LoVo (cell line): ENCODE data around the gene VASN.
"Not testable (repeated sequence)": the region's sequence is repeated elsewhere in the genome, so short reads cannot be mapped to it uniquely, and the experiment has no call there.

Source experiments
- DNase-seq: peaks from one replicate; pipeline ENCODE4 v3.0.0-alpha.2; 2016; ENCODE audit warnings: low spot score

Gene VASN

DNA sequence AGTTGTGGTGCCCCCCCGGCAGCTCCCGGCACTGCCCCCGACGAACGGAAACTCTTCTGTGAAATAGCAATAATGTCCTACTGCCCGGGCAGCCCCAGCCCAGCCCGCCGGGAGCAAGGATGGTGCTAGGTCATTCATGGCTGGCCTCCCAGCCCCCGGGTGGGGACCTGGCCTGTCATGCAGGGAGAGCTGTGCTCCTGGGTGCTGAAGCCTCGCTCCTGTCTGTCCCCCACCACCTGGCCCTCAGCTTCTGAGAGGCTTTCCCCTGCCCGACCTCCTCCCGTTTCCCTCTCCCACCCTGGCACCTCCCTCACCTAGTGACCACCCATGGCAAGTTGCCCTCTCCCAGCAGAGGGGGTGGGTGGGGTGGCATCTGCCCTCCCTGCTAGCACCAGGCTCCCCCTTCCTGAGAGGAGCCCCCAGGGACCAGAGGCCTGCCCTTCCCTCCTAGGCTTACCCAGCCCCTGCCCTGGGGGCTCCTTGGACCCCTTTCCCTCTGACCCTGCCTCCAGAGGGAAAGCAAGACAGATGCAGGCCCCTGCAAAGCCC is 34.0 kb upstream of the VASN start:
- no peak for DNase-seq

DNA sequence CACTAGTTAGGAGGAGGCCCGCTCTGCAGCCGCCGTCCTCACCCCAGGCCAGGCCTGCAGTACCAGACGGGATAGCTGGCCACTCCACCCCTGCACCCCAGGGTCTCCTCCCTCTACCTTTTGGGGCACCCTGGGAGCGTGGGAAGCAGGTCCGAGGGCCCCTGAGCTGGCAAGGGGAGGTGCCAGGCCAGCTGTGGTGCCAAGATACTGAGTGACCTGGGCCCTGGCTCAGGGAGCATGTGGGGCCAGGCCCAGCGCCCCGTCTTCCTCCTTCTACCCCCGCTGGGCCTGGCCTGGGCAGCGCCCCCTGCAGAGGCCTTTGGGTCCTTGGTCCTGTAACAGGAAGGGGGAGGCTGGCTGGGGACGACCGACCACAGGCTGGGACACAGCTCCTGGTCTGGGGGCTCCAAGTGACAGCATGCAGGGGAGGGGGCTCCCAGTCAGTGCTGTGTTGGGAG is 33.5 kb upstream of the VASN start:
- DNase-seq, result no peak

DNA sequence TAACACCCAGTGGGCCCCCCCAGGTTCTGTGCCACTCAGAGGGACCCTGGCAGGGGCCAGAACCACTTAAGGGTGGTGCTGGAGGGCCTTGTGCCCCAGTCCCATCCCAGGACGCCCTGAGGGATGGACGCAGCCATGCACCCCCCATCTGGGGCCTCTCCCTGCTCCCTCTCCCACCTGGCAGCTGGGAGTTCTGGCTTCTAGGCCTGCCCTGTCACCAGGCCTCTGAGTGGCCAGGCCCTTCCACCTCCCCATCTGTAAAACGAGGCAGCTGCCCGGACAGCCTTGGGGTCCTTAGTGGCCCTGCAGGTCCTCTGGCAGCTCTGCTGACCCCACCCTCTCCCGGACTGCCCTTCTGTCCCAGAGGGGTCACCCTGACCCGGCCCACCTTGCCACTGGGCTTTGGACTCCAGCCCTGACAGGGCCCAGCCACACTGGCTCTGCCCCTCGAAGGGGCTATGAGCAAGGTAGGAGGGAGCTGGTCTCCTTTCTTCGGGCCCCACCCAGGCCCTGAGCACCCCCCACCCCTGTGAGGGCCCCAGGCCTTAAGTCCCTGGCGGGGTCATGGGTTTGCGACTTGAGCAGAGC is 32.8 kb upstream of the VASN start:
- DNase-seq, result no peak

DNA sequence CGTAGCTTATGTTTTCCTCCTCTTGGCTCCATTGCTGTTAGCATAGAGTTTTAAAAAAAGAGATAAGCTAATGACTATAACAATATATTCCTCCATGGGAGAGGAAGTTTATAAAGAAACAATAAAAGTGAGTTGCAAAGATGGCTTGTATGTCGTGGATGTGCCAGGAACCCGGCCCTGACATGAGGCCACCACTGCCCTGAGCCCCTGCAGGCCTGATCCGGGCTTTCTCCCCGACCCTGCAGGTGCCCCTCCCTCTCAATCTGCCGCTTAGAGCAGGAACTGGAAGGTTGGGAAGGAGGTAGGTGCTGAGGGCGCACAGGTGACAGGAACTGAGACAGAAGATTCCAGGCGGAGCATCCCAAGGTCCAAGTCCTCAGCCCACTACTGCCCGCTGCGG is 32.2 kb upstream of the VASN start:
- DNase-seq, result no peak

DNA sequence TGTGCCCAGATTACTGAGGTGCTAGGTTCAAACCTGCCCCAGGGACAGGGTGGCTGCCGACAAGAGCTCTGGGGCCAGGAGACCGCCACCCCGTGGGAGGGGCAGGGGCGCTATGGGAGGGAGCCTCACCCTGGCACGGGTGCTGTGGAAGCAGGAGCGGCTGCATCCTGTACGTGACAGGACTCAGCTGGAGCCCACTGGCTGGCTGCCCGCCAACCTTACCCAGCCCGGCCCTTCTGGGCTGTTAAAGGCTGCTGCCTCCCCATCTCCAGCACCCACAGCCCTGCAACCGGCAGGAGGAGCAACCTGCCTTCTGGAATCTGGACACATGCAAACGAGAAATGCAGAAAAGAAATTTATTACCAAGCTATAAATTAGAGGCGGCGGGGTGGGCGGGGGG is 31.7 kb upstream of the VASN start:
- no peak for DNase-seq

DNA sequence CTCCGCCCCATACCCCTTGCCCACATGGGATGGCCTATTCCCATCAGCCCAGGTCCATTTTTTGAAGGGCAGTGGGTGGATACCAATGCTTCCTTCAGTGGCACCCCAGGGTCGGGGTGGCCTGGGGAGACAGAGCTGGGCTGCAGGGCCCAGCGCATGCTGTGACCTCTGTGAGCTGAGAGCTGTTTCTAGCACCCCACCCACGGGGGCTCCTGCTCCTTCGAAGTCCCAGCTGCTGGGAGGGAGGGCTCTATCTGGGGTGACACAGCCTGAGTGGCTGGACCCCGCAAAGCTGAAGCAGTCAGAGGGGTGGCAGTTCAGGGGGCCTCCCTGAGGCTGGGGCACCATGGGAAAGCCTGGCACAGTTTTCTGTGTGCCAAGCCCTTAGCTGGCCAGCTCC is 31.2 kb upstream of the VASN start:
- no peak for DNase-seq

DNA sequence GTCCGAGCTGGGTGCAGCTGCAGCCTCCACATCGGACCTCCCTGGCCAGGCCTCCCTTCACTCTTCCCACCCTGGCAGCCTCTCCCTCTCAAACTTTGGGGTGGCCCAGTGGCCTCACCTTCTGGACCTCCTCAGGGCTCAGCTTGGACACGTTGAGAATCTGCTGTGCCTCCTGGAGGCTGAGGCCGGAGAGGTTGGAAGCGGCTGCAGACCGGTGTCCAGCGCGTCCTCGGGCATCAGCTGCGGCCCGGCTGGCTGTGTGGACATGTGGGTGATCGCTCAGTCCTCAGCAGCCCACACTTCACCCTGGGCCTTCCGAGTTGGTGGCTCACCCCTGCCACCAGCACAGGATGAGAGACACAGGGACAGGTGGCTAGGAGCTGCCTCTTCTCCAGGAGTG is 30.4 kb upstream of the VASN start:
- DNase-seq, result no peak

DNA sequence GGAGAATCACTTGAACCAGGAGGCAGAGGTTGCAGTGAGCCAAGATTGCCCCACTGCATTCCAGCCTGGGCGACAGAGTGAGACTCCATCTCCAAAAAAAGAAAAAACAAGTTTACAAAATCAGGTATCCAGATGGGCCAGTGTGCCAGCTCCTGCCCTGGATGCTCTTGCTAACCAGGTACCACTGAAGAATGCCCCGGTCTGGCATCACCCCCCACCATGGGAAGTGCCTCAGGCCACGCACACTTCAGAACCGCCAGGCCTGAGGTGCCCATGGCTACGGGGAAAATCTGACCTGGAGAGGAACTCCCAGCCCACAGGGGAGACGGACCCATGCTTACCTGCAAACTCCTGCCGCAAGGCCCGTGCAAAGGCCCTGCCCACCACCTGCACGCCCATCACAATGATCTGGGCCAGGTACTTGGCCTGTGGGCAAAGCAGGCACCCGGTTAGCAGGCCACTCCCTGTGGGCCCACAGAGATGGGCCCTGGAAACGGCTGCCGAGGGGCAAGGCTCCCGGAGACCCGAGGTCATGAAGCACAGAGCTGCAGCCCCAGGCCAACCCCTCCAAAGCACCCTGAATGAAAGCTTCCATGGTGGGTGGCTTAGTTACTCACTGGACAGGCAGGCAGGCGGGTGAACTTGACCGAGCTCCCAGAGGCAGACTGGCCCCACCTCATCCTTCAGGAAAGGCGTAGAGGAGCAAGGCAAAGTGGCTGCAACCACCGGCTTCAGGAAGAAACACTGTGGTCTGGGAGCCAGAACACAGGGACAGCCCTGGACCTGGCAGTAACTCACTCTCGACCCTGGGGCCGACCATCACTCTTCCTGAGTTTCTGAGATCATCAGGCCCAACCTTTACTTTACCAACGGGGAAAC is 28.5 kb upstream of the VASN start:
- no peak for DNase-seq

DNA sequence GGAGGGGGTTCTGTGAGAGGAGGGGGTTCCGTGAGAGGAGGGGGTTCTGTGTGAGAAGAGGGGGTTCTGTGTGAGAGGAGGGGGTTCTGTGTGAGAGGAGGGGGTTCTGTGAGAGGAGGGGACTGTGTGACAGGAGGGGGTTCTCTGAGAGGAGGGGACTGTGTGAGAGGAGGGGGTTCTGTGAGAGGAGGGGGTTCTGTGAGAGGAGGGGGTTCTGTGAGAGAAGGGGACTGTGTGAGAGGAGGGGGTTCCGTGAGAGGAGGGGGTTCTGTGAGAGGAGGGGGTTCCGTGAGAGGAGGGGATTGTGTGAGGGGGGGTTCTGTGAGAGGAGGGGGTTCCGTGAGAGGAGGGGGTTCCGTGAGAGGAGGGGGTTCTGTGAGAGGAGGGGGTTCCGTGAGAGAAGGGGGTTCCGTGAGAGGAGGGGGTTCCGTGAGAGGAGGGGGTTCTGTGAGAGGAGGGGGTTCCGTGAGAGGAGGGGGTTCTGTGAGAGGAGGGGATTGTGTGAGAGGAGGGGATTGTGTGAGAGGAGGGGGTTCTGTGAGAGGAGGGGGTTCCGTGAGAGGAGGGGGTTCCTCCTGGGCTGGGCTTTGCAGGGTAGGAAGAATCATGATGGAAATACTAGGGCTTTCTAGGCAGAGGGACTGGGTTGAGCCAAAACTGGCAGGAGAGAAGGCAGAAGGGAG is 27.2 kb upstream of the VASN start:
- DNase-seq, result not testable (repeated sequence)

DNA sequence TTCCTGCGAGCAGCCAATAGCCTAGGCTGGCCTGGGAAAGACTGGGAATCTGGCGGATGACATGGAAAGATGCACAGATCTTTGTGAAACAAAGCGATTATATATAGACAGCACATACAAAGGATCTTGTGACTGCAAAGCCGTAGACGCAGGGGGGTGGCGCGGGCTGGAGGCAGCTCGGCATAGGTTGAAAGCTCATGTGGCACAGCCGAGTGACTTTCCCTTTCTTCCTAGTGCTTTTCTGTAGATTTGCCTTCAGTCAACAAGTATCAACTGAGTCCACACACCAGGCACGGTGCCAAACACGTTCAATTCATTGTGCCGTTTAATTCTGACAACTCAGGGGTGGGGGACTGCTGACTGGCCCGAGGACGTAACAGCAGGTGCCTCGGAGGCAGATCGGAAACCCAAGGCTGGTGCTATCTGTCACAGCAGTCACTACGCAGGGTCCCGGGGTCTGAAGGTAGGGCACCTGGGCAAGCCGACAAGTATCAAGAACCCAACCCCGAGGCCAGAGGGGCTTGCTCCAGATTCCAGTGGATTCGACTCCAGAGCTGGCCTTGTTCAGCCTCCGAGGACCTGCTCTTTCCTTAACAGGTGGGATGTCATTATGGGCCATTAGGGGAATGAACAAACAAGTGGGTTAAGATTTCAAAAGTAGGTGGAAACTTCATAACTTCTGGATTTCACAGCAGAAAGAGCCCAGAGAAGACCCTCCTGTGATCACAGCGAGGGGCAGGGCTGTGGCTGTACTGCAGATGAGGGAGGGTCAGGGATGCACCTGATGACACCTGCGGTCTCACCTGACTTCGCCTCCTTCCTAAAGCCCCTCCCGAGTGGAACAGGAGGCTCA is 26.4 kb upstream of the VASN start:
- DNase-seq, result no peak

DNA sequence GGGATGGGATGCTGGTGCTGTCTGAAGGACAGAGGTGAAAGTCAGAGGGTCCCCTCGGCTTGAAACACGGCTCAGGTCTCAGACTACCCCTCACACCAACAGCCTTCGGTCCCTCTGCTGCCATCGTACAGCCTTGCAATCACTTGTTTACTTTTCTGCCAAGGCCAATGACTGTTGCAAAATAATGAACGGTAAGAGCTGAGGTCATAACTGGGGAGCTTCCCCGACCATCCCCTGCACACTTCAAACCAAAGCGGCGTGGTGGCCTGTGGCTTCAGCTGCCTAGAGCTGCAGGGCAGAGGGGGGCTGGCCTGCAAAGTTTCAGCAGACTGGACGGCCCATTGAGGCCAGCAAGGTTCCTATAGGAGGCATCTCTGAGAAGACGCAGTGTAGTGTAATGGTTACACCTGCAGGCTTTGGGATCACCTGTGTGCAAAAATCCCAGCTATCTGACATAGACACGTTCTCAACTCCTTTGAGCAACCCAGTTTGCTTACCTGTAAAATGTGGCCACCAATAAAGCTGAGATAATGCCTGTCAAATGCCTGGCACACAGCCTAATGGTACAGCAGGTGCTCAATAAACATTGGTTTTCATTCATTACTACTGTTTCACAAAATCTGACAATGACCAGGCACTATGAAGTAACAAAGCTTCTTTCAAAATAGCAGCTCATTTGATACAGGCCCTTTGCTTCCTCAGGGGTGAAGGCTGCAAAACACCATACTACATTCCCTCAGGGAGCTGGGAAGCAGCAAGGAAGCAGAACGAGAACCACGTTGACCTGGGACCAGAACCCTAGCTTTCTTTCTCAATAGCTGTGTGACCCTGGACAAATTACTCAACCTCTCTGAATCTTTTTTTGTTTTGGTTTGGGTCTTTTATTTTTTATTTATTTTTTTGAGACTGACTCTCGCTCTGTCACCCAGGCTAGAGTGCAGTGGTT is 25.5 kb upstream of the VASN start:
- no peak for DNase-seq

DNA sequence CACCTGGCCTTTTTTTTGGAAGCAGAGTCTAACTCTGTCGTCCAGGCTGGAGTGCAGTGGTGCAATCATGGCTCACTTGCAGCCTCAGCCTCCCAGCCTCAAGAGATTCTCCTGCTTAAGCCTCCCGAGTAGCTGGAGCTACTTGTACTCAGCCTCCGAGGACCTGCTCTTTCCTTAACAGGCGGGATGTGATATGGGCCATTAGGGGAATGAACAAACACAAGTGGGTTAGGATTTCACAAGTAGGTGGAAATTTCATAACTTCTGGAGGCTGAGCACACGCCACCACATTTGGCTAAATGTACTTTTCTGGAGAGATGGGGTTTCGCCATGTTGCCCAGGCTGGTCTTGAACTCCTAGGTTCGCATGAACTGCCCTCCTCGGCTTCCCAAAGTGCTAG is 24.6 kb upstream of the VASN start:
- no peak for DNase-seq

DNA sequence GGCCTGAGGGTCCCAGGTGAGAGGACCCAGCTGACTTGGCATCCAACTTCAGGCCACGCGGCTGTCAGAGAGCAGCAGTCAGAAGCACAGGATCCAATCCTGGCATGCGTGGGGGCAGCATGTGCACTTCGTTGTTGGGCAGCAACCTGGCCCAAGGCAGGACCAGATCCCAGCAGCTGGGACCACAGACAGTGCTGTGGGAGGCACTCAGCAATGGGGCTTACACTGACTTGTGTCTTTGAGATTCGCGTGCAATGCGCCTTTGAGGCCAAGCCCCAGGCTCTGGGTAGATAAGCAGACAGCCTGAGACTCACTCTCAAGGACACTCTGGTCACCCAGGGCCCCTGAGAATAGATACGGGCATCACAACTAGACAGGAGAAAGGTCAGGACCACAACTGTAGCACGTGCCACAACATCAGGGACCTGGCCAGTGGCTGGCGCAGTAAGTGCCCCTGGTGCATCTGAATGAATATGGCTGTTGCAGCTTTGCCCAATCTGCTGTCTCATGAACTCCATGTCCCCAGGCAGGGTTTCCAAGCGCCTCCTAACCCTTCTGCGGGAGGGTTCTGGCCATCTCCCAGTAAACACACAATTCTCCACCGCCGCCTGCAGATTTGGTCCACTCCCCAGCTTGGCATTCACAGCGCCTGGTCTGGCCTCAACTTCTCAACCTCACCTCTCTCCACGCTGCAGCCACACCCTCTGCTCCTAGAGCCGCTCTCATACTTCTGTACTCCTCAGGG is 23.7 kb upstream of the VASN start:
- DNase-seq, result no peak

DNA sequence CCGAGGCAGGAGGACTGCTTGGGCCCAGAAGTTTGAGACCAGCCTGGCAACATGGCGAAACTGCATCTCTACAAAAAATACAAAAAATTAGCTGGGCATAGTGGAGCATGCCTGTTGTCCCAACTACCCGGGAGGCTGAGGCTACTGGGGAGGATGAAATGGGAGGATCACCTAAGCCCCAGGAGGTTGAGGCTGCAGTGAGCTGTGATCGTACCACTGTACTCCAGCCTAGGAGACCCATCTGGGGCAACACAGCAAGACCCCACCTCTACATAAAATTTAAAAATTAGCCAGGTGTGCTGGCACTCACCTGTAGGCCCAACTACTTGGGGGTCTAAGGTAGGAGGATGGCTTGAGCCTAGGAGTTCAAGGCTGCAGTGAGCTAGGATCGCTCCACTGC is 22.3 kb upstream of the VASN start:
- no peak for DNase-seq

DNA sequence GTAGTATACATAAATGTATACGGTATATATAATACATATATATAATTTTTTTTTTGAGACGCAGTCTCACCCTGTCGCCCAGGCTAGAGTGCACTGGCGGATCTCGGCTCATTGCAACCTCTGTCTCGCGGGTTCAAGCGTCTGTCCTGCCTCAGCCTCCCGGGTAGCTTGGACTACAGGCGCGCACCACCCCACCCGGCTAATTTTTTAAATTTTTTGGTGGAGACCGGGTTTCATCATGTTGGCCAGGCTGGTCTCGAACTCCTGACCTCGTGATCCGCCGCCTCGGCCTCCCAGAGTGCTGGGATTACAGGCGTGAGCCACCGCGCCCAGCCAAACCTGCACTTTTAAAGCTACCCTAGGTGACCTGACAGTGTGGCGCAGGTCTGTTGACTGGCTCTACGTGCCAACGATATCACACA is 21.3 kb upstream of the VASN start:
- no peak for DNase-seq

DNA sequence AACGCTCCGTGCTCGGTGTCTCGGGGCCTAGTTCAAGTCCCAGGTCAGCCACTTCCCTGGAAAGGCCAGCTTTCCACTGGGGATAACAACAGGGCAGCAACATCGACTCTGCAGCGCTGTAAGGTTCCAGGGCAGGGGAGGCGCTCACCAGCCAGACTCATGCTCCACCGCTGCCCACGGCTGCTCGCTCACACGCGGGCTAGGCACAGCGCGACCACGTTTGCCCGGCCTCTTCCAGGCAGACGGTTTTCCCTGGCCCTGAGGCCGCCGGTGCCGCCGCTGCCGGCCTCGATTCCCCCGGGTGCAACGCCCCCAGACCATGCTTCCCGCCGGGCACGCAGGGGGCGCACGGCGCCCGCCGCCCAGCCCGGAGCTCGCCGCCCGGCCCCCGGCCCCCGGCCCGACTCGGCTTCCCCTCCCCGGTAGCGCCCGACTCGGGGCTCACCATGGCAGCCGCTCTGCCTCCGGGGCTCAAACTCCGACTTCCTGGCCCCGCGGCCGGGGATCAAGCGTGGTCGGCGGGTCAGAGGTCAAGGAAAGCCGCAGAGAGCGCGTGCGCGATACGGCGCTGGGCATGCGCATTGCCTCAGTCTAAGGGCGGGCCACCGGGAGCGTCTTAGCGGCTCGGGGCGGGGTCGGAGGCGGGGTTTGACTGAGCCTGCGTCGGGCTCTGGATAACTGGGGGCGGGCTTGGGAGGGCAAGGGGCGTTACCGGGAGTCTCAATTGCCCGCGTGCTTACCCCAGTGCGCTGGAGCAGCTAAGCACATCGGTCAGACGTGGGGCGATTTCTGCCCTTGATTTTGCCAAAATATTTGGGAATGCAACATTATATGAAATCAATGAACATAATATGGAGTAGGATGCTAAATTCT is 20.6 kb upstream of the VASN start, which contains the start of gene PAM16:
PAM16 (minus strand) TSS at position 535 of the 873 bp plus-strand sequence; CDS start at position 448, 87 bp downstream.
- peak; percentile 95 for DNase-seq

DNA sequence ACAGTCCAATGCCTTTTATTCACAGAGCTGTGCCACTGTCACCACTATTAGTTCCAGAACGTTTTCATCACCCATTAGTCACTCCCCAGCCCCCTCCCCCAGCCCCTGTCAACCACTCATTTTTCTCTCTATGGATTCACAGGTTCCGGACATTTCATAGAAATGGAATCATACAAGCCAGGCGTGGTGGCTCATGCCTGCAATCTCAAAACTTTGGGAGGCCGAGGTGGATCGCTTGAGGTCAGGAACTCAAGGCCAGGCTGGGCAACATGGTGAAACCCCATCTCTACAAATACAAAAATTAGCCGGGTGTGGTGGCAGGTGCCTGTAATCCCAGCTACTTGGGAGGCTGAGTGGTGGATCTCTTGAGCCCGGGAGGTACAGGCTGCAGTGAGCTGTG is 19.8 kb upstream of the VASN start:
- no peak for DNase-seq

DNA sequence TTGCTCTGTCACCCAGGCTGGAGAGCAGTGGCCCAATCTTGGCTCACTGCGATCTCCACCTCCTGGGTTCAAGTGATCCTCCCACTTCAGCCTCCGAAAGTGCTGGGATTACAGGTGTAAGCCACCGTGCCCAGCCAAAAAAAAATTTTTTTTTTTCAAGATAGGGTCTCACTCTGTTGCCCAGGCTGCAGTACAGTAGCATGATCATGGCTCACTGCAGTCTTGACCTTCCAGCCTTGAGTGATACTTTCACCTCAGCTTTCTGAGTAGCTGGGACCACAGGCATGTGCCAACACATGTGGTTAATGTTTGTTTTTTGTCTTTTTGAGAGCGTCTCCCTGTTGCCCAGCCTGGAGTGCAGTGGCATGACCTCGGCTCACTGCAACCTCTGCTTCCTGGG is 18.8 kb upstream of the VASN start:
- no peak for DNase-seq

DNA sequence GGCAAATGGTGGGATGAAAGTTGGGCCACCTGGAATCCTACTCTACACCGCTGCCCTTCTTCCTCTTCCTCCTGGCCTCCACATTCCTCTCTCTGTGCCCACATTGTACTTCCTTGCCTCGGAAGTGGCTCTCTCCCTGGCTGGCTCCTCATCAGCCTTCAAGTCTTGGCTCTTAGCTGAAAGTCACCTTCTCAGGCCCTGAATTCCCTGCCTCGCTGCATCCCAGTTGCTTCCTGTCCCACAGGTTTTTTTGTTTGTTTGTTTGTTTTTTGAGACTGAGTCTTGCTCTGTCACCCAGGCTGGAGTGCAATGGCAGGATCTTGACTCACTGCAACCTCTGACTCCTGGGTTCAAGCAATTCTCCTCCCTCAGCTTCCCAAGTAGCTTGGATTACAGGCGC is 18.0 kb upstream of the VASN start:
- no peak for DNase-seq
